GM12878 (cell line): ENCODE measurements around the gene PNPO. TPM values are rescaled to one million over a fixed set of nuclear protein-coding genes. Genes with fewer than 3 reads are reported as not detected.

Experiments used
- ATAC-seq: fragments of 200-7000 bp; cut with Tn5 transposase; 3 replicates; pipeline ENCODE4 v1.9.1; 2020; ENCODE audit warnings: mild to moderate bottlenecking, moderate library complexity
- BruUV-seq: library from RNA; stranded (reverse); fragments of 400-500 nt; replicated peaks from 2 replicates; lab custom pipeline; 2021; lab: Mats Ljungman, UMichigan
- CTCF ChIA-PET: fragments of 300-600 bp; sonication (Branson Sonifier 250); formaldehyde crosslinking; extraction: SDS; loops from one replicate; lab custom pipeline; 2021; ENCODE audit warnings: inconsistent platforms; lab: Yijun Ruan, JAX
- POLR2A ChIA-PET: fragments of 350-600 bp; formaldehyde crosslinking; extraction: SDS; loops from one replicate; lab custom pipeline; 2021; ENCODE audit warnings: inconsistent platforms; lab: Charles Lee
- RAD21 ChIA-PET: fragments of 300-600 bp; sonication (Branson Sonifier 250); formaldehyde crosslinking; loops from one replicate; lab custom pipeline; 2023; ENCODE audit warnings: antibody characterized with exemption; ENCODE audit not compliant: unreplicated experiment; lab: Charles Lee
- SMC1A ChIA-PET: fragments of 300-600 bp; sonication (Branson Sonifier 250); formaldehyde crosslinking; loops from one replicate; lab custom pipeline; 2023; ENCODE audit not compliant: unreplicated experiment, uncharacterized antibody; lab: Charles Lee
- DNase-seq: peaks from one replicate; pipeline ENCODE4 v3.0.0-alpha.2; 2011; ENCODE audit warnings: low read depth, low spot score
- FAIRE-seq: peaks from 3 replicates; lab custom pipeline; 2011; peaks lifted over from hg19 to GRCh38; lab: Jason Lieb, UNC
- H2AFZ ChIP-seq: 2 replicates; pipeline ENCODE4 v1.6.0; 2011; ENCODE audit warnings: low read depth, low read length, control low read depth; ENCODE audit not compliant: control insufficient read depth
- H3K27ac ChIP-seq: 2 replicates; pipeline ENCODE4 v1.5.1; 2011; ENCODE audit warnings: control low read depth; ENCODE audit not compliant: control insufficient read depth, insufficient read depth
- H3K27me3 ChIP-seq, 2 experiments: replicated peaks in 1 of 2; 2 replicates each; pipeline versions ENCODE4 v1.6.0 to v1.6.1; 2011; ENCODE audit warnings: low read length in 1 of 2; ENCODE audit not compliant: control insufficient read depth in 2 of 2, insufficient read depth in 2 of 2
- H3K36me3 ChIP-seq, 2 experiments: 2 replicates each; pipeline ENCODE4 v1.5.1; 2011; ENCODE audit warnings: low read length in 1 of 2; ENCODE audit not compliant: control insufficient read depth in 2 of 2, insufficient read depth in 2 of 2
- H3K4me1 ChIP-seq: 2 replicates; pipeline ENCODE4 v1.6.1; 2011; ENCODE audit warnings: mild to moderate bottlenecking, low read length, moderate library complexity, mixed read lengths; ENCODE audit not compliant: control insufficient read depth, insufficient read depth
- H3K4me2 ChIP-seq: 2 replicates; pipeline ENCODE4 v1.6.0; 2011; ENCODE audit warnings: control low read depth; ENCODE audit not compliant: control insufficient read depth, insufficient read depth
- H3K4me3 ChIP-seq: fragments of 200-600 bp; sonication (generic); 2 replicates; pipeline ENCODE4 v1.5.1; 2016
- H3K79me2 ChIP-seq: 2 replicates; pipeline ENCODE4 v1.6.0; 2011; ENCODE audit warnings: low read length; ENCODE audit not compliant: control insufficient read depth, insufficient read depth
- H3K9ac ChIP-seq: 2 replicates; pipeline ENCODE4 v1.8.0; 2011; ENCODE audit warnings: low read length, control low read depth, mixed read lengths; ENCODE audit not compliant: control insufficient read depth, insufficient read depth
- H3K9me3 ChIP-seq: replicated peaks from 3 replicates; pipeline ENCODE4 v1.5.1; 2011; ENCODE audit warnings: mild to moderate bottlenecking, low read length; ENCODE audit not compliant: control insufficient read depth, insufficient read depth
- H4K20me1 ChIP-seq: 2 replicates; pipeline ENCODE4 v1.6.0; 2011; ENCODE audit not compliant: control insufficient read depth, insufficient read depth
- DPF2 ChIP-seq: fragments of 450-650 bp; IDR thresholded peaks from 2 replicates; pipeline ENCODE4 v1.6.1; 2017; ENCODE audit warnings: mild to moderate bottlenecking
- E4F1 ChIP-seq: fragments of 450-650 bp; IDR thresholded peaks from 2 replicates; pipeline ENCODE4 v1.6.1; 2018; ENCODE audit warnings: borderline replicate concordance, mild to moderate bottlenecking; ENCODE audit not compliant: partially characterized antibody
- FOXK2 ChIP-seq: fragments of 450-650 bp; IDR thresholded peaks from 2 replicates; pipeline ENCODE4 v1.6.1; 2017; ENCODE audit warnings: mild to moderate bottlenecking, moderate library complexity
- MLLT1 ChIP-seq: fragments of 450-650 bp; IDR thresholded peaks from 2 replicates; pipeline ENCODE4 v1.6.1; 2016; ENCODE audit warnings: mild to moderate bottlenecking
- REST ChIP-seq: IDR thresholded peaks from 2 replicates; pipeline ENCODE4 v1.6.1; 2012; ENCODE audit warnings: mild to moderate bottlenecking, low read depth, low read length
- RFX5 ChIP-seq: IDR thresholded peaks from 2 replicates; pipeline ENCODE4 v1.6.1; 2011; ENCODE audit warnings: low read depth, low read length, improper control_type of control experiment
- SMAD1 ChIP-seq: fragments of 450-650 bp; IDR thresholded peaks from 2 replicates; pipeline ENCODE4 v1.6.1; 2018; ENCODE audit warnings: mild to moderate bottlenecking, low read depth; ENCODE audit not compliant: partially characterized antibody
- ZNF274 ChIP-seq: IDR thresholded peaks from one replicate; pipeline ENCODE4 v1.8.0; 2011; ENCODE audit not compliant: insufficient read length, insufficient read depth
- WGBS: methylation state at CpG from one replicate; pipeline ENCODE4 v1.1.6; 2016; ENCODE audit warnings: low lambda C conversion rate; ENCODE audit not compliant: insufficient replicate concordance, insufficient coverage; ENCODE audit errors: missing lambda C conversion rate; 5-methylcytosine and 5-hydroxymethylcytosine counted together
- in situ Hi-C: fragments of 300-500 bp; cut with MboI; formaldehyde crosslinking; loops from 9 replicates; pipeline ENCODE4 v1.14.3; 2018; ENCODE audit warnings: mixed read lengths
- intact Hi-C: fragments of 100-400 bp; cut with micrococcal nuclease; formaldehyde crosslinking; loops from one replicate; pipeline ENCODE4 v1.14.2; 2022; ENCODE audit not compliant: unreplicated experiment
- polyA plus RNA-seq, 11 experiments: library from polyadenylated mRNA; depleted of rRNA in 4 of 11; unstranded in 6 of 11; stranded (reverse) in 5 of 11; fragments of >200 nt; fragmentation: Nextera tagmentation in 4 of 11; fragmentation: Illumina TruSeq in 1 of 11; extraction: Ambion mirVana in 4 of 11; extraction: Trizol in 1 of 11; gene quantifications; 1 replicate in 1 of 11; 2 replicates in 10 of 11; pipeline versions ENCODE4 v1.2.1 to v1.2.3, GENCODE V29; 2011 to 2016; ENCODE audit warnings: inconsistent platforms in 2 of 11, missing spikeins in 2 of 11, low read depth in 1 of 11
- total RNA-seq, 4 experiments: library from RNA; depleted of rRNA in 3 of 4; stranded (reverse); fragments of >200 nt in 3 of 4; fragmentation: Illumina TruSeq in 1 of 4; extraction: Trizol in 1 of 4; gene quantifications; 2 replicates each; pipeline versions ENCODE4 v1.2.1 to v1.2.3, GENCODE V29; 2013 to 2021

Gene PNPO
- total and polyA plus RNA-seq, 10 of the 15 experiments (the other 5 are each of a cell fraction or from before 2014, with no cell fraction given) = 13.9 to 52.6 (median 37.3) TPM

GRCh38 chr17:47993964-47994363 lies 52.6 kb downstream of the PNPO start:
- Histone ChIP-seq H3K9ac (no peak overlapping the region), H3K27me3 (no peaks in the 10 kb centered on the region), H3K27ac (no peak overlapping the region), H3K9me3 (no peaks in the 10 kb centered on the region), H4K20me1 (no peaks in the 10 kb centered on the region), H3K4me2 (no peak overlapping the region), H3K79me2 (no peaks in the 10 kb centered on the region), H3K36me3 (no peaks in the 10 kb centered on the region), H3K4me1 (peaks cover 10% of the 10 kb centered on the region), H3K4me3 (no peak overlapping the region), H2AFZ (no peak overlapping the region)
- intact Hi-C loops (no loop called here), in situ Hi-C loops (no loop called here)
- RAD21 ChIA-PET = interaction anchor here (1.2 to 2.2 kb wide), 3 partner anchors 8 to 44 kb away, joined by 3 to 6 read pairs (median 6); no protein-coding TSS in a partner anchor
- FAIRE-seq = no peak
- no TSS peak for BruUV-seq
- DNase-seq = no peak
- no peak for TF ChIP-seq SMAD1
- no peak for TF ChIP-seq RFX5
- no peak for TF ChIP-seq FOXK2
- no peak for TF ChIP-seq ZNF274
- no peak for TF ChIP-seq REST
- TF ChIP-seq MLLT1 = no peak
- TF ChIP-seq E4F1 = no peak
- TF ChIP-seq DPF2 = no peak
- SMC1A ChIA-PET = interaction anchor here (0.6 to 1.6 kb wide), 6 partner anchors 9 to 103 kb away, joined by 3 to 6 read pairs (median 3); no protein-coding TSS in a partner anchor
- POLR2A ChIA-PET = interaction anchor here (0.6 kb wide), 1 partner anchor 25 kb away, joined by 3 read pairs; no protein-coding TSS in a partner anchor
- CTCF ChIA-PET = interaction anchor here (1.2 to 2.8 kb wide), 6 partner anchors 10 to 47 kb away, joined by 5 to 13 read pairs (median 6); no protein-coding TSS in a partner anchor
- WGBS = 39% methylated on average over 5 of the region's 5 CpGs
- ATAC-seq = no peak
